H1 (cell line): ENCODE measurements around the gene ZNF248. TPM values are rescaled to one million over a fixed set of nuclear protein-coding genes. Genes with fewer than 3 reads are reported as not detected.

Experiments
- CTCF ChIA-PET: fragments of 300-600 bp; sonication (Branson Sonifier 250); formaldehyde crosslinking; loops from one replicate; lab custom pipeline; 2021; ENCODE audit not compliant: partially characterized antibody; lab: Charles Lee
- POLR2A ChIA-PET: fragments of 300-600 bp; sonication (Branson Sonifier 250); formaldehyde crosslinking; loops from one replicate; lab custom pipeline; 2021; ENCODE audit warnings: inconsistent platforms; ENCODE audit not compliant: partially characterized antibody; lab: Charles Lee
- DNase-seq, 2 experiments: peaks; one replicate each; pipeline versions ENCODE4 v3.0.0 to v3.0.0-alpha.2; 2010 to 2022; ENCODE audit warnings: low spot score in 2 of 2, low read depth in 1 of 2, mixed read lengths in 1 of 2
- FAIRE-seq: peaks from 2 replicates; lab custom pipeline; 2011; peaks lifted over from hg19 to GRCh38; lab: Jason Lieb, UNC
- H2AFZ ChIP-seq: 2 replicates; pipeline ENCODE4 v1.8.1; 2012; ENCODE audit warnings: low read length, inconsistent platforms
- H2AK5ac ChIP-seq: 2 replicates; pipeline ENCODE4 v1.6.1; 2013; ENCODE audit warnings: low read depth, low read length
- H2BK120ac ChIP-seq: replicated peaks from 2 replicates; pipeline ENCODE3; 2013; ENCODE audit warnings: low read depth, low read length, inconsistent platforms
- H2BK12ac ChIP-seq: 2 replicates; pipeline ENCODE4 v1.6.1; 2013; ENCODE audit warnings: low read depth, low read length
- H2BK15ac ChIP-seq: 2 replicates; pipeline ENCODE4 v1.6.1; 2013; ENCODE audit warnings: low read length
- H2BK20ac ChIP-seq: 2 replicates; pipeline ENCODE4 v1.6.1; 2013; ENCODE audit warnings: low read length
- H2BK5ac ChIP-seq: 2 replicates; pipeline ENCODE4 v1.6.1; 2013; ENCODE audit warnings: low read depth, low read length
- H3K14ac ChIP-seq: 2 replicates; pipeline ENCODE4 v1.6.1; 2013; ENCODE audit warnings: inconsistent platforms; ENCODE audit not compliant: insufficient read length
- H3K18ac ChIP-seq: 2 replicates; pipeline ENCODE4 v1.6.1; 2013; ENCODE audit warnings: low read length; ENCODE audit errors: extremely low read depth
- H3K23ac ChIP-seq: 2 replicates; pipeline ENCODE4 v1.6.1; 2013; ENCODE audit warnings: inconsistent platforms; ENCODE audit not compliant: insufficient read length
- H3K23me2 ChIP-seq: 2 replicates; pipeline ENCODE4 v1.6.1; 2013; ENCODE audit warnings: low read depth, low read length
- H3K27ac ChIP-seq: 2 replicates; pipeline ENCODE4 v1.6.1; 2011; ENCODE audit warnings: low read depth, low read length, inconsistent platforms
- H3K27me3 ChIP-seq, 4 experiments: replicated peaks in 1 of 4; 1 replicate in 1 of 4; 2 replicates in 3 of 4; pipeline versions ENCODE4 v1.6.1 to v1.8.1; 2011 to 2013; ENCODE audit warnings: low read length in 3 of 4, mild to moderate bottlenecking in 3 of 4, inconsistent platforms in 2 of 4, mixed read lengths in 2 of 4, moderate library complexity in 1 of 4; ENCODE audit not compliant: control insufficient read depth in 3 of 4, insufficient read depth in 3 of 4; ENCODE audit errors: extremely low read depth in 1 of 4
- H3K36me3 ChIP-seq, 4 experiments: 2 replicates each; pipeline versions ENCODE4 v1.6.1 to v1.8.1; 2011 to 2013; ENCODE audit warnings: mild to moderate bottlenecking in 4 of 4, low read length in 3 of 4, moderate library complexity in 2 of 4, control low read depth in 1 of 4, inconsistent platforms in 1 of 4; ENCODE audit not compliant: insufficient read depth in 4 of 4, control insufficient read depth in 2 of 4
- H3K4ac ChIP-seq: replicated peaks from 2 replicates; pipeline ENCODE3; 2013; ENCODE audit warnings: low read length, low read depth, mixed read lengths, inconsistent platforms; ENCODE audit not compliant: insufficient read length
- H3K4me1 ChIP-seq, 4 experiments: replicated peaks in 1 of 4; 1 replicate in 1 of 4; 2 replicates in 3 of 4; pipeline versions ENCODE4 v1.6.1 to v1.8.1; 2011 to 2013; ENCODE audit warnings: low read length in 3 of 4, inconsistent platforms in 2 of 4, mixed read lengths in 1 of 4; ENCODE audit not compliant: insufficient read depth in 4 of 4, control insufficient read depth in 3 of 4
- H3K4me2 ChIP-seq, 2 experiments: 2 replicates each; pipeline versions ENCODE4 v1.6.1 to v1.8.1; 2011 to 2013; ENCODE audit warnings: low read depth in 2 of 2, low read length in 2 of 2, control low read depth in 1 of 2, inconsistent platforms in 1 of 2, mild to moderate bottlenecking in 1 of 2; ENCODE audit not compliant: insufficient read depth in 1 of 2
- H3K4me3 ChIP-seq, 4 experiments: fragments of 200-600, 300-600 bp in 1 of 4; sonication (generic), shearing (Covaris generic), sonication (Bioruptor Twin) in 1 of 4; 2 replicates each; pipeline versions ENCODE4 v1.5.1 to v1.8.1; 2011 to 2016; ENCODE audit warnings: low read length in 4 of 4, low read depth in 3 of 4, control low read depth in 2 of 4, inconsistent platforms in 2 of 4, mild to moderate bottlenecking in 2 of 4, mixed read lengths in 1 of 4, moderate library complexity in 1 of 4; ENCODE audit not compliant: insufficient read depth in 2 of 4; ENCODE audit errors: extremely low read depth in 1 of 4
- H3K56ac ChIP-seq: replicated peaks from 2 replicates; pipeline ENCODE3; 2013; ENCODE audit warnings: low read depth, mild to moderate bottlenecking, mixed read lengths, low read length, inconsistent platforms; ENCODE audit not compliant: insufficient read length
- H3K79me1 ChIP-seq: 2 replicates; pipeline ENCODE4 v1.6.1; 2013; ENCODE audit warnings: low read depth, low read length, control low read depth
- H3K79me2 ChIP-seq, 2 experiments: 2 replicates each; pipeline versions ENCODE4 v1.6.1 to v1.8.1; 2012 to 2013; ENCODE audit warnings: low read length in 2 of 2, mild to moderate bottlenecking in 2 of 2, inconsistent platforms in 1 of 2; ENCODE audit not compliant: insufficient read depth in 2 of 2, control insufficient read depth in 1 of 2
- H3K9ac ChIP-seq, 4 experiments: replicated peaks in 1 of 4; 1 replicate in 1 of 4; 2 replicates in 3 of 4; pipeline versions ENCODE4 v1.6.1 to v1.8.1; 2011 to 2013; ENCODE audit warnings: low read depth in 3 of 4, low read length in 3 of 4, control low read depth in 2 of 4, mild to moderate bottlenecking in 2 of 4, moderate library complexity in 2 of 4, inconsistent platforms in 1 of 4; ENCODE audit errors: extremely low read depth in 1 of 4
- H3K9me3 ChIP-seq, 2 experiments: 2 replicates each; pipeline versions ENCODE4 v1.6.1 to v1.8.1; 2012 to 2013; ENCODE audit warnings: mild to moderate bottlenecking in 2 of 2, moderate library complexity in 2 of 2, control low read depth in 1 of 2, inconsistent platforms in 1 of 2, low read depth in 1 of 2, low read length in 1 of 2, mixed read lengths in 1 of 2; ENCODE audit not compliant: insufficient read depth in 2 of 2
- H4K20me1 ChIP-seq, 2 experiments: replicated peaks in 1 of 2; 2 replicates each; pipeline versions ENCODE3 to v1.8.1; 2011 to 2013; ENCODE audit warnings: inconsistent platforms in 2 of 2, low read length in 2 of 2, mild to moderate bottlenecking in 1 of 2; ENCODE audit not compliant: insufficient read depth in 2 of 2, control insufficient read depth in 1 of 2
- H4K5ac ChIP-seq: 2 replicates; pipeline ENCODE4 v1.6.1; 2013; ENCODE audit warnings: low read length, low read depth, mixed read lengths, inconsistent platforms; ENCODE audit not compliant: insufficient read length
- H4K8ac ChIP-seq: 2 replicates; pipeline ENCODE4 v1.8.0; 2013; ENCODE audit warnings: mild to moderate bottlenecking, moderate library complexity, low read length, inconsistent platforms; ENCODE audit not compliant: insufficient read depth; ENCODE audit errors: extremely low read depth
- H4K91ac ChIP-seq: replicated peaks from 2 replicates; pipeline ENCODE3; 2013; ENCODE audit warnings: low read length, mixed read lengths, inconsistent platforms; ENCODE audit not compliant: insufficient read length
- ATF3 ChIP-seq: IDR thresholded peaks from 2 replicates; pipeline ENCODE4 v1.6.1; 2011; ENCODE audit warnings: low read depth, mild to moderate bottlenecking, low read length; ENCODE audit not compliant: insufficient read depth
- USF2 ChIP-seq: IDR thresholded peaks from 2 replicates; pipeline ENCODE4 v1.6.1; 2011; ENCODE audit warnings: low read length, improper control_type of control experiment
- ZNF274 ChIP-seq: IDR thresholded peaks from 2 replicates; pipeline ENCODE4 v1.7.0; 2012; ENCODE audit warnings: low read length, borderline replicate concordance; ENCODE audit errors: extremely low read depth
- WGBS, 2 experiments: shearing (Covaris generic) in 1 of 2; methylation state at CpG; one replicate each; pipeline versions ENCODE4 v1.1.6 to v1.1.7; 2013 to 2015; ENCODE audit warnings: low lambda C conversion rate in 2 of 2, mixed read lengths in 2 of 2, inconsistent platforms in 1 of 2, low coverage in 1 of 2, missing lambda C conversion rate in 1 of 2; ENCODE audit not compliant: insufficient replicate concordance in 2 of 2, insufficient coverage in 1 of 2, insufficient read length in 1 of 2; ENCODE audit errors: extremely low coverage in 1 of 2, missing lambda C conversion rate in 1 of 2; 5-methylcytosine and 5-hydroxymethylcytosine counted together
- polyA plus RNA-seq, 7 experiments: library from polyadenylated mRNA; depleted of rRNA in 3 of 7; stranded (reverse) in 5 of 7; unstranded in 2 of 7; fragments of >200 nt in 5 of 7; fragments of 200-250 nt in 2 of 7; gene quantifications; 1 replicate in 5 of 7; 2 replicates in 1 of 7; 4 replicates in 1 of 7; pipeline versions ENCODE4 v1.2.1 to v1.2.3, GENCODE V29; 2011 to 2013; ENCODE audit warnings: missing spikeins in 2 of 7, mixed read lengths in 2 of 7
- total RNA-seq: library from RNA; stranded (reverse); fragmentation: NEBNext Ultra II Directional; extraction: Animal tissue kit (Norgen Biotek cat#: 25700); gene quantifications from 2 replicates; pipeline ENCODE4 v1.2.1, GENCODE V29; 2021

The ZNF248 gene
- total and polyA plus RNA-seq, 2 of the 8 experiments (the other 6 are each of a cell fraction or from before 2014, with no cell fraction given), result 9.1 TPM; not detected in 1

GRCh38 chr10:37831495-37832333 is 25.7 kb downstream of the ZNF248 start:
- Histone ChIP-seq H3K9ac (no peak overlapping the region), H2BK20ac (no peak overlapping the region), H3K79me2 (no peaks in the 10 kb centered on the region), H3K27ac (no peak overlapping the region), H2BK15ac (no peak overlapping the region), H3K4me3 (no peak overlapping the region), H4K20me1 (no peaks in the 10 kb centered on the region), H3K23ac (no peak overlapping the region), H2AK5ac (no peak overlapping the region), H4K8ac (no peak overlapping the region), H3K4me1 (no peaks in the 10 kb centered on the region), H3K27me3 (no peaks in the 10 kb centered on the region), H3K23me2 (no peaks in the 10 kb centered on the region; the same call in 1 of the 2 replicates), H3K79me1 (no peaks in the 10 kb centered on the region), H3K4ac (no peak overlapping the region), H3K36me3 (peaks cover 0 to 30% (median 0%) of the 10 kb centered on the region in 4 experiments; a peak in 3 of 8 replicates), H2BK120ac (no peak overlapping the region), H2BK5ac (no peak overlapping the region), H3K4me2 (no peak overlapping the region), H3K14ac (no peak overlapping the region), H4K5ac (no peak overlapping the region), H4K91ac (no peak overlapping the region), H2AFZ (no peak overlapping the region), H3K18ac (no peak overlapping the region), H3K9me3 (peaks cover 79 to 89% of the 10 kb centered on the region in 2 experiments), H2BK12ac (no peak overlapping the region), H3K56ac (no peak overlapping the region)
- ChIA-PET CTCF (no interaction called here), POLR2A (no interaction called here)
- FAIRE-seq (no peak), DNase-seq (no peak)
- 92% methylated on average over 4 of the region's 4 CpGs; no CpG with 5 or more reads in 1 of the 2 experiments for WGBS, 2 experiments
- TF ChIP-seq ZNF274 (peak; percentile 71; the same call in 1 of the 2 replicates), USF2 (no peak), ATF3 (no peak)
